OCI-LY7 (cell line): ENCODE data around the gene GABRD. TPM values are rescaled to one million over a fixed set of nuclear protein-coding genes. Genes with fewer than 3 reads are reported as not detected.

Experiments
- BruUV-seq: library from RNA; stranded (reverse); fragments of 400-500 nt; replicated peaks from 2 replicates; lab custom pipeline; 2021; lab: Mats Ljungman, UMichigan
- CTCF ChIA-PET: fragments of 300-600 bp; sonication (Branson Sonifier 250); formaldehyde crosslinking; loops from one replicate; lab custom pipeline; 2022; ENCODE audit warnings: antibody characterized with exemption; ENCODE audit not compliant: unreplicated experiment; lab: Charles Lee
- POLR2A ChIA-PET: fragments of 300-600 bp; sonication (Branson Sonifier 250); formaldehyde crosslinking; loops from one replicate; lab custom pipeline; 2022; ENCODE audit warnings: antibody characterized with exemption; lab: Charles Lee
- DNase-seq: peaks from one replicate; pipeline ENCODE4 v3.0.0-alpha.2; 2015; ENCODE audit warnings: low spot score
- H2AFZ ChIP-seq: fragments of 200-600 bp; sonication (generic), shearing (Covaris generic); 2 replicates; pipeline ENCODE4 v1.6.1; 2014; ENCODE audit warnings: mild to moderate bottlenecking, antibody characterized with exemption, low read length, moderate library complexity
- H3K27ac ChIP-seq: fragments of 200-600 bp; sonication (generic); 2 replicates; pipeline ENCODE4 v1.5.1; 2014; ENCODE audit warnings: mixed run types, low read depth, mild to moderate bottlenecking, moderate library complexity, low read length, inconsistent platforms; ENCODE audit not compliant: poor library complexity, severe bottlenecking
- H3K36me3 ChIP-seq: fragments of 200-600 bp; sonication (generic); 2 replicates; pipeline ENCODE4 v1.6.1; 2014; ENCODE audit warnings: mild to moderate bottlenecking, antibody characterized with exemption, low read length, moderate library complexity, mixed read lengths; ENCODE audit not compliant: insufficient read depth
- H3K4me1 ChIP-seq: fragments of 200-600 bp; sonication (generic); 2 replicates; pipeline ENCODE4 v1.5.1; 2014; ENCODE audit warnings: mild to moderate bottlenecking, low read length; ENCODE audit not compliant: insufficient read depth, poor library complexity, severe bottlenecking
- H3K4me2 ChIP-seq: fragments of 200-600 bp; sonication (generic); 2 replicates; pipeline ENCODE4 v1.6.1; 2014; ENCODE audit warnings: mild to moderate bottlenecking, low read length
- H3K4me3 ChIP-seq: fragments of 200-600 bp; sonication (generic); 2 replicates; pipeline ENCODE4 v1.5.1; 2014; ENCODE audit warnings: mild to moderate bottlenecking, low read depth, low read length; ENCODE audit not compliant: poor library complexity, severe bottlenecking
- H3K79me2 ChIP-seq: fragments of 200-600 bp; sonication (generic); 2 replicates; pipeline ENCODE4 v1.6.1; 2016; ENCODE audit warnings: low read depth, mild to moderate bottlenecking, low read length, moderate library complexity, mixed read lengths; ENCODE audit not compliant: insufficient read depth
- H3K9me2 ChIP-seq: fragments of 200-600 bp; sonication (generic); 2 replicates; pipeline ENCODE4 v1.6.1; 2016; ENCODE audit warnings: mild to moderate bottlenecking, low read length, mixed read lengths; ENCODE audit not compliant: insufficient read depth
- H3K9me3 ChIP-seq: fragments of 200-600 bp; sonication (generic); 2 replicates; pipeline ENCODE4 v1.6.1; 2014; ENCODE audit warnings: mild to moderate bottlenecking, mixed run types, low read length, mixed read lengths
- H4K20me1 ChIP-seq: fragments of 200-600 bp; sonication (generic); 2 replicates; pipeline ENCODE4 v1.6.1; 2014; ENCODE audit warnings: mild to moderate bottlenecking, antibody characterized with exemption, low read length, moderate library complexity, mixed read lengths; ENCODE audit not compliant: insufficient read depth
- CTCF ChIP-seq: fragments of 200-600 bp; sonication (generic); conservative IDR thresholded peaks from 2 replicates; pipeline ENCODE4 v1.5.1; 2014; ENCODE audit warnings: mild to moderate bottlenecking, antibody characterized with exemption, low read length, moderate library complexity, mixed read lengths
- EZH2phosphoT487 ChIP-seq: fragments of 200-600 bp; sonication (generic); IDR thresholded peaks from 2 replicates; pipeline ENCODE4 v1.6.1; 2018; ENCODE audit warnings: low read depth, borderline replicate concordance, mild to moderate bottlenecking, mixed run types, antibody characterized with exemption, low read length, moderate library complexity, mixed read lengths
- intact Hi-C: fragments of 100-400 bp; cut with micrococcal nuclease; formaldehyde crosslinking; loops from one replicate; pipeline ENCODE4 v1.10.0; 2022; ENCODE audit not compliant: unreplicated experiment
- total RNA-seq, 2 experiments: library from RNA; depleted of rRNA in 1 of 2; stranded (reverse); fragments of >200 nt in 1 of 2; shearing (Covaris generic) in 1 of 2; gene quantifications; 2 replicates each; pipeline ENCODE4 v1.2.3, GENCODE V29; 2014 to 2022

The GABRD gene
- total RNA-seq, 2 experiments from 2014 or later: not detected

- no peak overlapping the region for H3K4me3 ChIP-seq
- no peak for TF ChIP-seq CTCF
- TF ChIP-seq EZH2phosphoT487: no peak
- H3K4me1 ChIP-seq: no peaks in the 10 kb centered on the region
- H2AFZ ChIP-seq: no peak overlapping the region
- no peaks in the 10 kb centered on the region for H3K79me2 ChIP-seq
- peaks cover 11% of the 10 kb centered on the region; the same call in 1 of the 2 replicates for H3K9me3 ChIP-seq
- H3K36me3 ChIP-seq: no peaks in the 10 kb centered on the region
- ChIA-PET POLR2A (no interaction called here), CTCF (no interaction called here)
- no peaks in the 10 kb centered on the region for H4K20me1 ChIP-seq
- H3K9me2 ChIP-seq: no peaks in the 10 kb centered on the region
- no peak for DNase-seq
- no peak overlapping the region for H3K27ac ChIP-seq
- no TSS peak for BruUV-seq
- intact Hi-C loops: no loop called here
- H3K4me2 ChIP-seq: no peak overlapping the region
Measured at GRCh38 chr1:2074396-2074795, 55.3 kb downstream of the GABRD start.

GRCh38 chr1:2074944-2075740 lies 56.0 kb downstream of the GABRD start:
- no peaks in the 10 kb centered on the region for H3K4me1 ChIP-seq
- intact Hi-C loops: no loop called here
- H3K36me3 ChIP-seq: no peaks in the 10 kb centered on the region
- TF ChIP-seq CTCF (no peak), EZH2phosphoT487 (no peak)
- H3K27ac ChIP-seq: no peak overlapping the region
- H3K4me3 ChIP-seq: no peak overlapping the region
- no peaks in the 10 kb centered on the region for H3K79me2 ChIP-seq
- ChIA-PET POLR2A (no interaction called here), CTCF (no interaction called here)
- no TSS peak for BruUV-seq
- no peak for DNase-seq
- H3K9me3 ChIP-seq: peaks cover 11% of the 10 kb centered on the region; the same call in 1 of the 2 replicates
- no peaks in the 10 kb centered on the region for H3K9me2 ChIP-seq
- no peaks in the 10 kb centered on the region for H4K20me1 ChIP-seq
- no peak overlapping the region for H3K4me2 ChIP-seq
- no peak overlapping the region for H2AFZ ChIP-seq

- POLR2A ChIA-PET: no interaction called here
Measured at GRCh38 chr1:2076826-2077225, 57.7 kb downstream of the GABRD start.

More at GRCh38 chr1:2076826-2077225, 57.7 kb downstream of the GABRD start:
- H3K9me2 ChIP-seq: no peaks in the 10 kb centered on the region
- TF ChIP-seq EZH2phosphoT487: no peak
- TF ChIP-seq CTCF: no peak
- H3K9me3 ChIP-seq: peaks cover 11% of the 10 kb centered on the region; the same call in 1 of the 2 replicates
- intact Hi-C loops: no loop called here
- H3K4me1 ChIP-seq: no peaks in the 10 kb centered on the region
- H3K36me3 ChIP-seq: no peaks in the 10 kb centered on the region
- no peak overlapping the region for H2AFZ ChIP-seq
- H4K20me1 ChIP-seq: no peaks in the 10 kb centered on the region
- no peak overlapping the region for H3K27ac ChIP-seq
- no peak overlapping the region for H3K4me3 ChIP-seq
- no TSS peak for BruUV-seq
- H3K79me2 ChIP-seq: no peaks in the 10 kb centered on the region
- CTCF ChIA-PET: no interaction called here
- H3K4me2 ChIP-seq: no peak overlapping the region
- DNase-seq: no peak
